GM23248 (cell line): ENCODE measurements around the gene PGAP2. TPM values are rescaled to one million over a fixed set of nuclear protein-coding genes. Genes with fewer than 3 reads are reported as not detected.
A peak's percentile ranks its signal among the peaks of the same experiment; 100 is the strongest.

Source experiments
- DNase-seq: peaks from one replicate; pipeline ENCODE4 v3.0.0-alpha.2; 2015
- H2AFZ ChIP-seq: fragments of 200-600 bp; sonication (generic); 2 replicates; pipeline ENCODE4 v1.6.1; 2016; ENCODE audit warnings: antibody characterized with exemption
- H3F3A ChIP-seq: fragments of 200-600 bp; sonication (generic); 2 replicates; pipeline ENCODE4 v1.6.1; 2016; ENCODE audit warnings: mild to moderate bottlenecking, antibody characterized with exemption, mixed run types; ENCODE audit not compliant: insufficient read depth
- H3K27ac ChIP-seq: fragments of 200-600 bp; sonication (generic); 2 replicates; pipeline ENCODE4 v1.5.1; 2016; ENCODE audit warnings: mild to moderate bottlenecking
- H3K27me3 ChIP-seq: fragments of 200-600 bp; sonication (generic); replicated peaks from 2 replicates; pipeline ENCODE4 v1.6.1; 2016; ENCODE audit warnings: mild to moderate bottlenecking; ENCODE audit not compliant: insufficient read depth
- H3K36me3 ChIP-seq: fragments of 200-600 bp; sonication (generic); 2 replicates; pipeline ENCODE4 v1.6.1; 2016; ENCODE audit warnings: low read depth, mild to moderate bottlenecking
- H3K4me1 ChIP-seq: fragments of 200-600 bp; sonication (generic); 2 replicates; pipeline ENCODE4 v1.6.1; 2016; ENCODE audit warnings: mild to moderate bottlenecking; ENCODE audit not compliant: insufficient read depth
- H3K4me2 ChIP-seq: fragments of 200-600 bp; sonication (generic); one replicate; pipeline ENCODE4 v1.6.1; 2016; ENCODE audit warnings: mild to moderate bottlenecking; ENCODE audit not compliant: unreplicated experiment
- H3K4me3 ChIP-seq: fragments of 200-600 bp; sonication (generic); 2 replicates; pipeline ENCODE4 v1.5.1; 2016; ENCODE audit warnings: mild to moderate bottlenecking
- H3K79me2 ChIP-seq: fragments of 200-600 bp; sonication (generic); 2 replicates; pipeline ENCODE4 v1.6.1; 2016; ENCODE audit warnings: mild to moderate bottlenecking; ENCODE audit not compliant: insufficient read depth
- H3K9ac ChIP-seq: fragments of 200-600 bp; sonication (generic); 2 replicates; pipeline ENCODE4 v1.6.1; 2016; ENCODE audit warnings: mild to moderate bottlenecking
- H3K9me2 ChIP-seq: fragments of 200-600 bp; sonication (generic); 2 replicates; pipeline ENCODE4 v1.6.1; 2016; ENCODE audit warnings: mixed run types, mild to moderate bottlenecking, moderate library complexity; ENCODE audit not compliant: insufficient read depth
- H3K9me3 ChIP-seq: fragments of 200-600 bp; sonication (generic); one replicate; pipeline ENCODE4 v1.6.1; 2017; ENCODE audit warnings: low read depth
- H4K20me1 ChIP-seq: fragments of 200-600 bp; sonication (generic); 2 replicates; pipeline ENCODE4 v1.6.0; 2016; ENCODE audit not compliant: insufficient read depth
- EZH2 ChIP-seq: fragments of 200-600 bp; sonication (generic); IDR thresholded peaks from 2 replicates; pipeline ENCODE4 v1.6.1; 2018; ENCODE audit warnings: antibody characterized with exemption, mild to moderate bottlenecking; ENCODE audit not compliant: insufficient read depth, poor library complexity, severe bottlenecking
- EZH2phosphoT487 ChIP-seq: fragments of 200-600 bp; sonication (generic); IDR thresholded peaks from 2 replicates; pipeline ENCODE4 v1.6.1; 2018; ENCODE audit warnings: antibody characterized with exemption, moderate library complexity, mild to moderate bottlenecking, low read depth; ENCODE audit not compliant: insufficient read depth
- WGBS, 2 experiments: methylation state at CpG; one replicate each; pipeline ENCODE4 v1.1.6; 2015 to 2017; ENCODE audit warnings: low lambda C conversion rate in 2 of 2, low coverage in 1 of 2; ENCODE audit errors: missing lambda C conversion rate in 2 of 2; 5-methylcytosine and 5-hydroxymethylcytosine counted together
- in situ Hi-C: fragments of 300-500 bp; cut with MboI; formaldehyde crosslinking; loops from 2 replicates; pipeline ENCODE4 v1.15.0; 2020
- polyA plus RNA-seq: library from polyadenylated mRNA; unstranded; fragments of >200 nt; fragmentation: Nextera tagmentation; extraction: Ambion mirVana; gene quantifications from 2 replicates; pipeline ENCODE4 v1.2.1, GENCODE V29; 2016
- total RNA-seq: library from RNA; depleted of rRNA; stranded (reverse); fragments of >200 nt; shearing (Covaris generic); gene quantifications from 2 replicates; pipeline ENCODE4 v1.2.3, GENCODE V29; 2014

The PGAP2 gene
- total and polyA plus RNA-seq, 2 experiments from 2014 or later: 14.7 to 19.0 TPM

- Histone ChIP-seq H3K9ac (no peak overlapping the region), H3F3A (0 out of 2 replicates have a peak, but pooled peaks cover 3% of the 10 kb centered on the region), H3K9me2 (no peaks in the 10 kb centered on the region), H3K36me3 (peaks cover 4% of the 10 kb centered on the region; the same call in 1 of the 2 replicates), H2AFZ (no peak overlapping the region), H3K4me2 (no peak overlapping the region), H3K9me3 (no peaks in the 10 kb centered on the region), H3K27me3 (no peaks in the 10 kb centered on the region), H3K79me2 (no peaks in the 10 kb centered on the region), H3K4me3 (no peak overlapping the region), H3K27ac (no peak overlapping the region), H3K4me1 (no peaks in the 10 kb centered on the region), H4K20me1 (no peaks in the 10 kb centered on the region)
- WGBS, 2 experiments: 34 to 39% methylated on average over 3 of the region's 3 CpGs
- DNase-seq: peak; percentile 94
- in situ Hi-C loops: loop anchor here (25.0 kb wide), 1 partner anchor 361 kb away; no protein-coding TSS in a partner anchor
- no peak for TF ChIP-seq EZH2
- no peak for TF ChIP-seq EZH2phosphoT487
Measured at GRCh38 chr11:3823303-3823702, 14.9 kb downstream of the PGAP2 start.

- H3K36me3 ChIP-seq: peaks cover 4% of the 10 kb centered on the region; the same call in 1 of the 2 replicates
- no peaks in the 10 kb centered on the region for H4K20me1 ChIP-seq
- TF ChIP-seq EZH2 (no peak), EZH2phosphoT487 (no peak)
- H3K9me3 ChIP-seq: no peaks in the 10 kb centered on the region
- WGBS, 2 experiments: 90 to 93% methylated on average over 21 to 30 of the region's 30 CpGs
- no peak for DNase-seq
- no peaks in the 10 kb centered on the region for H3K4me1 ChIP-seq
- H3K27ac ChIP-seq: no peak overlapping the region
- no peaks in the 10 kb centered on the region for H3K27me3 ChIP-seq
- H3K9ac ChIP-seq: no peak overlapping the region
- H3K4me3 ChIP-seq: no peak overlapping the region
- in situ Hi-C loops: loop anchor here (25.0 kb wide), 1 partner anchor 362 kb away; no protein-coding TSS in a partner anchor
- H2AFZ ChIP-seq: no peak overlapping the region
- H3K4me2 ChIP-seq: no peak overlapping the region
- no peaks in the 10 kb centered on the region; the same call in 1 of the 2 replicates for H3K79me2 ChIP-seq
- H3K9me2 ChIP-seq: no peaks in the 10 kb centered on the region
- 0 out of 2 replicates have a peak, but pooled peaks cover 3% of the 10 kb centered on the region for H3F3A ChIP-seq
Measured at GRCh38 chr11:3823762-3824506, 15.6 kb downstream of the PGAP2 start.

DNA sequence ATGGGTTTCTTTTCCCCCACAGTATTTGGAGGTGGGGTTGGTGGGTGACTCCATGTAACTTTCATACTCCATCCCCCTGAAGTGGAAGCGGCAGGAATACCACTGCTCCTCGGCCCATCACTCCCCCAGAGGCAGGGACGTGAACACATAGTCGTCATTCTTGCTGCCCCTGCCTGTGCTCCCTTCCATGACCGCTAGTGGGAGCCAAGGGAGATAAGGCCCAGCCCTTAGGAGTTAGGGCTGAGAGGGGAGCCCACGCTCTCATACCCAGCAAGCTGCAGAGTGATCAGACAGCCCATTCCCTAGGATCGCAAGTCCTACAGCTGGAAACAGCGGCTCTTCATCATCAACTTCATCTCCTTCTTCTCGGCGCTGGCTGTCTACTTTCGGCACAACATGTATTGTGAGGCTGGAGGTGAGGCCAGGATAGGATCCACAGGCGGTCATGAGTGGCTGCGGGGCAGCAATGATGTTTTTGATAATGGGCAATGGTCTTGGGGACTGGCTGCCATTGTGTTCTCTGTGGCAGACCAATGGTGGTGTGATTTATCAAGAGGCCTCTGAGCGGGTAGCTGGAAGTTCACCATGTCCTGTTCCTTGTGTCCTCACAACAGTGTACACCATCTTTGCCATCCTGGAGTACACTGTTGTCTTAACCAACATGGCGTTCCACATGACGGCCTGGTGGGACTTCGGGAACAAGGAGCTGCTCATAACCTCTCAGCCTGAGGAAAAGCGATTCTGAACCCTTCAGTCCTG lies 16.5 kb downstream of the PGAP2 start:
- no peak overlapping the region for H3K27ac ChIP-seq
- H4K20me1 ChIP-seq: no peaks in the 10 kb centered on the region
- H3K4me3 ChIP-seq: no peak overlapping the region
- peaks cover 5% of the 10 kb centered on the region; the same call in 1 of the 2 replicates for H3F3A ChIP-seq
- 81 to 84% methylated on average over 18 of the region's 18 CpGs for WGBS, 2 experiments
- no peak overlapping the region for H2AFZ ChIP-seq
- no peak for TF ChIP-seq EZH2phosphoT487
- TF ChIP-seq EZH2: no peak
- no peak overlapping the region for H3K9ac ChIP-seq
- H3K79me2 ChIP-seq: peaks cover 8% of the 10 kb centered on the region
- H3K9me2 ChIP-seq: no peaks in the 10 kb centered on the region
- in situ Hi-C loops: loop anchor here (25.0 kb wide), 1 partner anchor 363 kb away; no protein-coding TSS in a partner anchor
- H3K9me3 ChIP-seq: no peaks in the 10 kb centered on the region
- DNase-seq: peak; percentile 41
- H3K4me1 ChIP-seq: no peaks in the 10 kb centered on the region
- no peaks in the 10 kb centered on the region for H3K27me3 ChIP-seq
- H3K36me3 ChIP-seq: peaks cover 9% of the 10 kb centered on the region
- no peak overlapping the region for H3K4me2 ChIP-seq

GRCh38 chr11:3825473-3826154 lies 17.3 kb downstream of the PGAP2 start:
- Histone ChIP-seq H3K79me2 (peaks cover 15% of the 10 kb centered on the region), H2AFZ (no peak overlapping the region), H3K9me2 (no peaks in the 10 kb centered on the region), H3K36me3 (peaks cover 14% of the 10 kb centered on the region), H3K4me2 (no peak overlapping the region), H3K4me3 (no peak overlapping the region), H3K9me3 (no peaks in the 10 kb centered on the region), H3F3A (peaks cover 8% of the 10 kb centered on the region; the same call in 1 of the 2 replicates), H3K4me1 (no peaks in the 10 kb centered on the region), H3K27ac (no peak overlapping the region), H3K27me3 (no peaks in the 10 kb centered on the region), H3K9ac (no peak overlapping the region), H4K20me1 (no peaks in the 10 kb centered on the region)
- DNase-seq: no peak
- no peak for TF ChIP-seq EZH2
- TF ChIP-seq EZH2phosphoT487: no peak
- 83 to 85% methylated on average over 8 of the region's 8 CpGs for WGBS, 2 experiments
- in situ Hi-C loops: no loop called here
